ENCODE results near the gene FAM20C. TPM values are rescaled to one million over a fixed set of nuclear protein-coding genes. Genes with fewer than 3 reads are reported as not detected.

The FAM20C gene
- total RNA-seq, 1 donor from 2014 or later = 10.0 TPM

DNA sequence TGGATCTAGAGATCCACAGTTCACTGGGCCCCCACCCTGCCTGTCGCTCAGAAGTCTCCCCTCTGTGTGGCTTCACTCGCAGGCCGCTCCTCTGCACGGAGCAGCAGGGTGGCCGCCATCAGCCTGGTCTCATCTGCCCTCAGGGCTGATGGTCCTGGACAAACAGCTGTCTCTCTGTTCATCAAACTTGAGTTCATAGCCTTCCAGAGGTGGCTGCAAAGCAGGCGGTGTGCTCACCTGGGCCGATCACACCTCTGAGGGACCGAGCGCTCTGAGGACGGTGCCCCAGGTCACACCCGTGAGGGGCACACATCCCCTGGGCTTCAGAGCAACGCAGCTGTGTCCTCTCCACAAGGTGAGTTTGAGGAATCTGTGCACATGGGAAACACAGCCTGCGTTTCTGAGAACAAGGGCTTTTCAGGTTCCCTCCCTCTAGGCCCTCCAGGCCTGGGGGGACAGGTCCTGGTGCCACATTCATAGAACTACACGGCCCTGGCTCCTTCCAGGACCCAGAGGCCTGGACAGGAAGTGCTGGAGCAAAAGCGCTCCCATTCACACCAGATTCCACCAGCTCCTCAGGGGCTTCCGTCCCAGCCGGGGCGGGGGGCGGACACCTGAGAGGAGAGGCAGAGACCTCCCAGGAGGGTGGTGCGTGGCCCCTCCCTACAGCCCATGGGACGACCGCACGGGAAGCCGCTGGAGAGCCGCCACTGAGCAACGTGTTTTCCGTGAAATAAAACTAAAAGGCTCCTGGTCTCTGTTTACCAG lies 31.2 kb upstream of the FAM20C start:
- H3K27ac ChIP-seq (ENCODE audit: low read depth, low read length) = no peak overlapping the region
- no peaks in the 10 kb centered on the region for H3K4me1 ChIP-seq (ENCODE audit: insufficient read depth, low read length)
- H3K9me3 ChIP-seq (ENCODE audit: insufficient read depth, low read depth, low read length) = no peaks in the 10 kb centered on the region
- DNase-seq (ENCODE audit: low read depth) = no peak
- H4K20me1 ChIP-seq (ENCODE audit: insufficient read depth, low read length) = no peaks in the 10 kb centered on the region
- Mint-ChIP-seq H3K27me3 (ENCODE audit: low read depth, unreplicated experiment) (peaks cover 62% of the 10 kb centered on the region), H3K36me3 (ENCODE audit: low read depth, unreplicated experiment) (no peaks in the 10 kb centered on the region), H3K9me3 (ENCODE audit: unreplicated experiment) (no peaks in the 10 kb centered on the region), H3K4me1 (ENCODE audit: low read depth, unreplicated experiment) (peaks cover 2% of the 10 kb centered on the region), H3K27ac (ENCODE audit: unreplicated experiment) (no peak overlapping the region), H3K4me3 (ENCODE audit: unreplicated experiment) (no peak overlapping the region)
- H3K4me2 ChIP-seq (ENCODE audit: low read length) = no peak overlapping the region
- no peak for FAIRE-seq
- H3K4me3 ChIP-seq (ENCODE audit: insufficient read depth, low read depth, low read length) = no peak overlapping the region
- TF ChIP-seq EZH2 (IDR thresholded peaks at IDR 0.05; ENCODE audit: insufficient read depth, low read length) = no peak
- TF ChIP-seq, protein P1, sequence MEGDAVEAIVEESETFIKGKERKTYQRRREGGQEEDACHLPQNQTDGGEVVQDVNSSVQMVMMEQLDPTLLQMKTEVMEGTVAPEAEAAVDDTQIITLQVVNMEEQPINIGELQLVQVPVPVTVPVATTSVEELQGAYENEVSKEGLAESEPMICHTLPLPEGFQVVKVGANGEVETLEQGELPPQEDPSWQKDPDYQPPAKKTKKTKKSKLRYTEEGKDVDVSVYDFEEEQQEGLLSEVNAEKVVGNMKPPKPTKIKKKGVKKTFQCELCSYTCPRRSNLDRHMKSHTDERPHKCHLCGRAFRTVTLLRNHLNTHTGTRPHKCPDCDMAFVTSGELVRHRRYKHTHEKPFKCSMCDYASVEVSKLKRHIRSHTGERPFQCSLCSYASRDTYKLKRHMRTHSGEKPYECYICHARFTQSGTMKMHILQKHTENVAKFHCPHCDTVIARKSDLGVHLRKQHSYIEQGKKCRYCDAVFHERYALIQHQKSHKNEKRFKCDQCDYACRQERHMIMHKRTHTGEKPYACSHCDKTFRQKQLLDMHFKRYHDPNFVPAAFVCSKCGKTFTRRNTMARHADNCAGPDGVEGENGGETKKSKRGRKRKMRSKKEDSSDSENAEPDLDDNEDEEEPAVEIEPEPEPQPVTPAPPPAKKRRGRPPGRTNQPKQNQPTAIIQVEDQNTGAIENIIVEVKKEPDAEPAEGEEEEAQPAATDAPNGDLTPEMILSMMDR (IDR thresholded peaks at IDR 0.05; ENCODE audit: insufficient read depth, low read depth, low read length) = no peak
- H3K9ac ChIP-seq (ENCODE audit: low read length) = no peak overlapping the region
- H3K27me3 ChIP-seq (ENCODE audit: insufficient read depth, low read length) = peaks cover 11% of the 10 kb centered on the region
- no peak overlapping the region for H2AFZ ChIP-seq (ENCODE audit: low read depth, low read length)
- H3K79me2 ChIP-seq (ENCODE audit: insufficient read depth, low read length) = no peaks in the 10 kb centered on the region
- no peaks in the 10 kb centered on the region for H3K36me3 ChIP-seq (ENCODE audit: insufficient read depth, low read length)

DNA sequence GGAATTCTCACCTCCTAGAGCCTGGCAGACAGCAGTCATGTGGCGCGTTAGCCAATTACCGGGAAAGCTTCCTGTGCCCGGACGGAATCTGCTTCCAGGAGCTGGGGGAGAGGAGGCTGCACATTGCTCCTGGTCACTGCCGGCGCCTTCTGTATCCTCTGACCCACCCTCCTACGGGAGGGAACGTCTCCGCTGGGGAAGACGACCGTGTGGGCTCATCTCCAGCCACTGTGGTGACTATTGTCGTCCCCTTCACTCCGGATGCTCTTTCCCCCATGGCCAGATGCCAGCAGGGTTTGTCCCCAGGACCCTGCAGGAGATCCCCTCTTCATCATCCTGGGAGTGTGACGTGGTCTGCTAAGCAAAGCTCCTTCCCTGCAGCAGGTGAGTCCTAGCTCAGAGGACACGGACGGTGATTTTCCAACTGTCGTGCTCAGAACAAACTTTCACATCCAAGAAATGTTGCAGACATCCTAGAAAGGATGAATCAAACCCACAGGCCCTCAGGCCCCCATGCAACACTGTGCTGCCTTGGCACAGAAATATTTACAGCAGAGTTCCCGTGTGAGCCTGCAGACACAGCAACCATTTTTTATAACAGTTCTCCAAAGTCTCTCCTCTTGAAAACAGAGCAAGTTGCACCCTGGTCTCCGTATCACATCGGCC lies 29.6 kb upstream of the FAM20C start:
- no peaks in the 10 kb centered on the region for H4K20me1 ChIP-seq (ENCODE audit: insufficient read depth, low read length)
- H3K4me3 Mint-ChIP-seq (ENCODE audit: unreplicated experiment) = no peak overlapping the region
- H3K9me3 Mint-ChIP-seq (ENCODE audit: unreplicated experiment) = no peaks in the 10 kb centered on the region
- no peaks in the 10 kb centered on the region for H3K36me3 Mint-ChIP-seq (ENCODE audit: low read depth, unreplicated experiment)
- no peak overlapping the region for H2AFZ ChIP-seq (ENCODE audit: low read depth, low read length)
- H3K27me3 Mint-ChIP-seq (ENCODE audit: low read depth, unreplicated experiment) = peaks cover 67% of the 10 kb centered on the region
- no peak overlapping the region for H3K9ac ChIP-seq (ENCODE audit: low read length)
- DNase-seq (ENCODE audit: low read depth) (no peak), FAIRE-seq (no peak)
- no peak overlapping the region for H3K27ac Mint-ChIP-seq (ENCODE audit: unreplicated experiment)
- H3K27me3 ChIP-seq (ENCODE audit: insufficient read depth, low read length) = peaks cover 11% of the 10 kb centered on the region
- no peaks in the 10 kb centered on the region for H3K9me3 ChIP-seq (ENCODE audit: insufficient read depth, low read depth, low read length)
- H3K36me3 ChIP-seq (ENCODE audit: insufficient read depth, low read length) = no peaks in the 10 kb centered on the region
- H3K4me1 ChIP-seq (ENCODE audit: insufficient read depth, low read length) = no peaks in the 10 kb centered on the region
- no peak overlapping the region for H3K27ac ChIP-seq (ENCODE audit: low read depth, low read length)
- H3K79me2 ChIP-seq (ENCODE audit: insufficient read depth, low read length) = no peaks in the 10 kb centered on the region
- no peaks in the 10 kb centered on the region for H3K4me1 Mint-ChIP-seq (ENCODE audit: low read depth, unreplicated experiment)
- TF ChIP-seq, protein P1 (IDR thresholded peaks at IDR 0.05; ENCODE audit: insufficient read depth, low read depth, low read length) = no peak
- TF ChIP-seq EZH2 (IDR thresholded peaks at IDR 0.05; ENCODE audit: insufficient read depth, low read length) = no peak
- no peak overlapping the region for H3K4me3 ChIP-seq (ENCODE audit: insufficient read depth, low read depth, low read length)
- H3K4me2 ChIP-seq (ENCODE audit: low read length) = no peak overlapping the region

DNA sequence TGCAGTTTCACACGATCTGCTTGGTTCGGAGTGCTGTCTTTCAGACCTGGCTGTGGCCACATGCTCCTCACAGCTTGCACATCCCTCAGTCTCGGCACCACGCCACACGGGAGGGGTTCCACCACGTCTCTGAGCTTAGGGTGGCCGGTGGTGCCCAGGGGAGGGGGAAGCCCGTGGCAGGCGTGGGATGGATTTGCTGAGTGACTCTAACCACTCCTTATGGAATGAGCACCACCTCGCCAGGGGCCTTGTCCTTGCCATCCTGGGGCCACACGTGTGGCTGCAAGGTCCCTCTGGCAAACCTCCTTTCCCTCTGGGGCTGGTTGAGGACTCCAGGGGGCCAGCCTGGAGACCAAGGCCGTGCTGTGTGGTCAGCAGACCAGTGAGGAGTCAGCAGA lies 29.1 kb upstream of the FAM20C start:
- Histone ChIP-seq H2AFZ (ENCODE audit: low read depth, low read length) (no peak overlapping the region), H3K9ac (ENCODE audit: low read length) (no peak overlapping the region), H3K27me3 (ENCODE audit: insufficient read depth, low read length) (peaks cover 11% of the 10 kb centered on the region), H3K79me2 (ENCODE audit: insufficient read depth, low read length) (no peaks in the 10 kb centered on the region), H3K9me3 (ENCODE audit: insufficient read depth, low read depth, low read length) (no peaks in the 10 kb centered on the region), H4K20me1 (ENCODE audit: insufficient read depth, low read length) (no peaks in the 10 kb centered on the region), H3K4me3 (ENCODE audit: insufficient read depth, low read depth, low read length) (no peak overlapping the region), H3K4me1 (ENCODE audit: insufficient read depth, low read length) (no peaks in the 10 kb centered on the region), H3K4me2 (ENCODE audit: low read length) (no peak overlapping the region), H3K27ac (ENCODE audit: low read depth, low read length) (no peak overlapping the region), H3K36me3 (ENCODE audit: insufficient read depth, low read length) (no peaks in the 10 kb centered on the region)
- FAIRE-seq = no peak
- Mint-ChIP-seq H3K9me3 (ENCODE audit: unreplicated experiment) (no peaks in the 10 kb centered on the region), H3K36me3 (ENCODE audit: low read depth, unreplicated experiment) (no peaks in the 10 kb centered on the region), H3K4me1 (ENCODE audit: low read depth, unreplicated experiment) (no peaks in the 10 kb centered on the region), H3K27ac (ENCODE audit: unreplicated experiment) (no peak overlapping the region), H3K4me3 (ENCODE audit: unreplicated experiment) (peak overlapping the region; percentile 14), H3K27me3 (ENCODE audit: low read depth, unreplicated experiment) (peaks cover 67% of the 10 kb centered on the region)
- TF ChIP-seq, protein P1 (IDR thresholded peaks at IDR 0.05; ENCODE audit: insufficient read depth, low read depth, low read length) = no peak
- TF ChIP-seq EZH2 (IDR thresholded peaks at IDR 0.05; ENCODE audit: insufficient read depth, low read length) = no peak
- no peak for DNase-seq (ENCODE audit: low read depth)

Data from astrocyte (in vitro differentiated cells and primary cell).